H1 (cell line): ENCODE data around the gene SPRN.

Experiments
- KDM4A ChIP-seq: IDR thresholded peaks from one replicate; pipeline ENCODE4 v1.7.1; 2012; ENCODE audit warnings: low read depth, mild to moderate bottlenecking, moderate library complexity, low read length, inconsistent platforms; ENCODE audit not compliant: severe bottlenecking
- ZNF274 ChIP-seq: IDR thresholded peaks from 2 replicates; pipeline ENCODE4 v1.7.0; 2012; ENCODE audit warnings: low read length, borderline replicate concordance; ENCODE audit errors: extremely low read depth

DNA sequence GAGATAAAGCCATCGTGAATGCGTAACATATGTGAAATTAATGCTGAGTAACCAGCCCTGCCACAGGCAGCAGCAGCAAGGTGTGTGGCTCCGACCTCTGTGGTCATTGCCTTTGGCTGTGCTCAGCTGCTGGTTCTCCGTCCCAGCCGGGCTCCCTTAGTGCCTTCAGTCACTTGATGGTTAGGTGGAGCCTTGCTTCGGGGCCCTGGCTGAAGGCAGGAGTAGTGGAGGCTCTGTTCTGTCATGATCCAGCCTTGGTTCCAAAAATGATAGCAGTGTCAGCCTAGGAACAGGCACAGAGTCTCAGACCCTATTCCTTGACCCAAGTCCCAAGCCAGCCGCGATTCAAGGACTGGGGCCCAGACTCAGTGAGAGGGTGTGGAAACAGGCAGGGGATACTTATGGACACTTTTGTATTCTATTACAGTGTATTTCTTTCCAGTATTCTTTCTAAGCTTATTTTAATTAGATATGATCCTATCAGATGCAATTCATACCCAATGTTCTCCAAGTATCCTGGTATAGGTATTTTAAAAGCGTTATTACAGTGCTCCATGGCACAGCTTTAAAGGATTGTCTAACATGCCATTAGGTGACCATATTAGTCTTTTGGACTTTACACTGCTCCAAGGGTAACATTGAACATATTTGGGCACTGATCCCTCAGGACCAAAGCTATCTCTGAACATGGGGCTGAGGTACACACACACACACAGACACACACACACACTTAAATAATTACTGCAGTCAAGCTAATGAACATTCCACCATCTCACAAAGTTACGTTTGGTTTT, 38.3 kb upstream of the SPRN start:
- TF ChIP-seq ZNF274: no peak
- TF ChIP-seq KDM4A: no peak
